ENCODE results near the gene USP4.

DNA sequence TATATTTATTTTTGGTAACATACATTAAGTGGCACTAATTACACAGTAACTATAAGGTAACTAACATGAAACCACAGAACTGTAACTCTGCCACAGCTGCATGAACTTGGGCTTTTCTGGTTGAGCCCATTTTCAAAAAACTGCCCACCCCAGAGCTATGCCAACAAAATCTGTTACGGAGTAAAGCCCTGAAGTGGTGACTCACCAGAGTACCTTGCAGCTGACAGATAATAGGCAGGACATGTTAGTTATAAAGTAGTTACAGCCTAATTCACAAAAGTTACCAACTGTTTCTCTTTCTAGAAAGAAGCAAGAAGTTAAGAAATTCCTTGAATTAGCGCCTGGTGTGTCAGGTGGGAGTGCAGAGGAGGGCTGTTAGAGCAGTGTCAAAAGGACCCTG lies 19.8 kb upstream of the USP4 start:
- TF ChIP-seq, protein P1, sequence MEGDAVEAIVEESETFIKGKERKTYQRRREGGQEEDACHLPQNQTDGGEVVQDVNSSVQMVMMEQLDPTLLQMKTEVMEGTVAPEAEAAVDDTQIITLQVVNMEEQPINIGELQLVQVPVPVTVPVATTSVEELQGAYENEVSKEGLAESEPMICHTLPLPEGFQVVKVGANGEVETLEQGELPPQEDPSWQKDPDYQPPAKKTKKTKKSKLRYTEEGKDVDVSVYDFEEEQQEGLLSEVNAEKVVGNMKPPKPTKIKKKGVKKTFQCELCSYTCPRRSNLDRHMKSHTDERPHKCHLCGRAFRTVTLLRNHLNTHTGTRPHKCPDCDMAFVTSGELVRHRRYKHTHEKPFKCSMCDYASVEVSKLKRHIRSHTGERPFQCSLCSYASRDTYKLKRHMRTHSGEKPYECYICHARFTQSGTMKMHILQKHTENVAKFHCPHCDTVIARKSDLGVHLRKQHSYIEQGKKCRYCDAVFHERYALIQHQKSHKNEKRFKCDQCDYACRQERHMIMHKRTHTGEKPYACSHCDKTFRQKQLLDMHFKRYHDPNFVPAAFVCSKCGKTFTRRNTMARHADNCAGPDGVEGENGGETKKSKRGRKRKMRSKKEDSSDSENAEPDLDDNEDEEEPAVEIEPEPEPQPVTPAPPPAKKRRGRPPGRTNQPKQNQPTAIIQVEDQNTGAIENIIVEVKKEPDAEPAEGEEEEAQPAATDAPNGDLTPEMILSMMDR (IDR thresholded peaks at IDR 0.05; ENCODE audit: low read length), result no peak
- TF ChIP-seq EZH2 (IDR thresholded peaks at IDR 0.05; ENCODE audit: borderline replicate concordance, low read length), result no peak
